Measurements from ENCODE around the gene DISP1.

DISP1 gene

GRCh38 chr1:222784916-222785315, 29.9 kb upstream of the DISP1 start:
- H3K36me3 ChIP-seq (ENCODE audit: control insufficient read depth, insufficient read depth, low read length) = no peaks in the 10 kb centered on the region
- no peak overlapping the region for H3K4me3 ChIP-seq (ENCODE audit: extremely low read depth, insufficient read depth, low read length, poor library complexity, severe bottlenecking)
- H3K4me1 ChIP-seq (ENCODE audit: control insufficient read depth, insufficient read depth, low read length, poor library complexity, severe bottlenecking) = no peaks in the 10 kb centered on the region
- H3K27ac ChIP-seq (ENCODE audit: low read depth, low read length, severe bottlenecking) = no peak overlapping the region
- WGBS, 2 experiments (ENCODE audit: insufficient coverage in 2 of 2) = 78 to 85% methylated on average over 2 of the region's 2 CpGs
- no peaks in the 10 kb centered on the region for H3K9me3 ChIP-seq (ENCODE audit: control insufficient read depth, low read length)

DNA sequence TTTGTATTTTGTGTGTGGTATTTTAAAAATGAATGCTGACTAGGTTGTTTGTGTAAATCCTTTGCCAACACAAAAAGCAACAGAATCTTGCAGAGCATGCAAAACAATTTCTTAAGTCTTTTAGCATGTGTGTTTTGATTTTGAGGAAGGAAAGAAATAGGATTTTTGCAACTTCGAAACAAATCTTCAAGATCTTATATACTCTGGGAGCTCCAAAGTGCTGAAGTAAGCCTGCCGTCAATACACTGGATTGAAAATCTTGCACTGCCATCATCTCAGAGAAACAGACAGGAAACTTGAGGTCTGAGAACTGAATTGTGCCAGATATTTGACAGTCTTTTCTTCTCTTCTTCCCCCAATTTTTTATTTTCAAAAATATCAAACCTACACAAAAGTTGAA, 29.3 kb upstream of the DISP1 start:
- H3K9me3 ChIP-seq (ENCODE audit: control insufficient read depth, low read length) = no peaks in the 10 kb centered on the region
- WGBS, 2 experiments (ENCODE audit: insufficient coverage in 2 of 2) = 92% methylated on average over 2 of the region's 2 CpGs
- no peak overlapping the region for H3K4me3 ChIP-seq (ENCODE audit: extremely low read depth, insufficient read depth, low read length, poor library complexity, severe bottlenecking)
- no peaks in the 10 kb centered on the region for H3K36me3 ChIP-seq (ENCODE audit: control insufficient read depth, insufficient read depth, low read length)
- no peak overlapping the region for H3K27ac ChIP-seq (ENCODE audit: low read depth, low read length, severe bottlenecking)
- H3K4me1 ChIP-seq (ENCODE audit: control insufficient read depth, insufficient read depth, low read length, poor library complexity, severe bottlenecking) = no peaks in the 10 kb centered on the region

GRCh38 chr1:222786121-222786520, 28.7 kb upstream of the DISP1 start:
- WGBS, 2 experiments (ENCODE audit: insufficient coverage in 2 of 2) = 100% methylated on average over 1 of the region's 1 CpG

DNA sequence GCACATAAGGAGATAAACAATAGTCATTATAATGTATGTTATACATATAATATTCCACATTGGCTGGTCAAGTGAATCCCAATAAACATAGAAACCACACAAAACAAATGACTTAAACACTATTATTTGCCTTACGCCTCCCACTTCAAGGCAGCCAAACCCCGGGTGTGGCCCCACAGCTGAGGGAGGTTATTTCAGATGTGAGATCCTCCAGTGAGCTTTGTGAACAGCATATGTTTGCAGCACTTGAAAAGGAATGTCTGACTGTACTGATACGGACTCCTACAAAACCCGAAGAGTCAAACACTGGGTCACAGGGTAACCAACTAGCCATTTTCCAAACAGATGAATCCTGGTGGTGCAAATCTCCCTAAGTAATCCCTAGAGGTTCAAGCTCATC, 27.1 kb upstream of the DISP1 start:
- 91 to 94% methylated on average over 2 to 4 of the region's 4 CpGs for WGBS, 2 experiments (ENCODE audit: insufficient coverage in 2 of 2)

More at GRCh38 chr1:222786121-222786520, 28.7 kb upstream of the DISP1 start:
- Histone ChIP-seq H3K27ac (ENCODE audit: low read depth, low read length, severe bottlenecking) (no peak overlapping the region), H3K4me3 (ENCODE audit: extremely low read depth, insufficient read depth, low read length, poor library complexity, severe bottlenecking) (no peak overlapping the region), H3K36me3 (ENCODE audit: control insufficient read depth, insufficient read depth, low read length) (no peaks in the 10 kb centered on the region), H3K9me3 (ENCODE audit: control insufficient read depth, low read length) (no peaks in the 10 kb centered on the region), H3K4me1 (ENCODE audit: control insufficient read depth, insufficient read depth, low read length, poor library complexity, severe bottlenecking) (no peaks in the 10 kb centered on the region)

DNA sequence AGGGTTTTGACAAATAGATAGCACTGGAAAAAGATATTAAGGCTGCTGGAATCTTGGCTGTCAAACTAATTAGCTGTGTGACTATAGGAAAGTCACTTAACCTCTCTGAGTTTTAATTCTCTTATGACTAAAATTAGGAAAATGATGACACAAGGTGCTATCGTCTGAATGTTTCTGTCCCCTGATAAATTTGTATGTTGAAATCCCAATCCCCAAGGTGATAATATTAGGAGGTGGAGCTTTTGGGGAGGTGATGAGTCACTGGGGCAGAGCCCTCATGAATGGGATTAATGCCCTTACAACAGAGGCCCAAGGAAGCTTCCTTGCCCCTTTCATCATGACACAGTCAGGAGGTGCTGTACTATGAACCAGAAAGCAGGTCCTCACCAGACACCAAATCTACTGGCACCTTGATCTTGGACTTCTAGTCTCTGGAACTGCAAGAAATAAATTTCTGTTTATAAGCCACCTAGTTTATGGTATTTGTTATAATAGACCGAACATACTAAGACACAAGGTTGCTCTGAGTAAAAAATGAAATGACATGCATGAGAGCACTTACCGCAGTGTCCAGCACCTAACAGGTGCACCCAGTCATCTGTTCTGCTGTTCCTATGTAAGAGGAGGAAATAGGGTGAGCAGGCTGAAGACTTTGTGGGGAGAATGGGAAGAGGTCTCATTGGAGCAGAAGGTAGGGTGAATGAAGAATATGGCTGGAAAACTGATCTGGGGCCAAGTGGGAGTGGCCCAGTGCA, 26.3 kb upstream of the DISP1 start:
- no peaks in the 10 kb centered on the region for H3K4me1 ChIP-seq (ENCODE audit: control insufficient read depth, insufficient read depth, low read length, poor library complexity, severe bottlenecking)
- WGBS, 2 experiments (ENCODE audit: insufficient coverage in 2 of 2) = 83 to 86% methylated on average over 2 of the region's 3 CpGs
- no peak overlapping the region for H3K27ac ChIP-seq (ENCODE audit: low read depth, low read length, severe bottlenecking)
- no peak overlapping the region for H3K4me3 ChIP-seq (ENCODE audit: extremely low read depth, insufficient read depth, low read length, poor library complexity, severe bottlenecking)
- H3K36me3 ChIP-seq (ENCODE audit: control insufficient read depth, insufficient read depth, low read length) = no peaks in the 10 kb centered on the region
- no peaks in the 10 kb centered on the region for H3K9me3 ChIP-seq (ENCODE audit: control insufficient read depth, low read length)

More for the DNA sequence above, 27.1 kb upstream of the DISP1 start:
- Histone ChIP-seq H3K27ac (ENCODE audit: low read depth, low read length, severe bottlenecking) (no peak overlapping the region), H3K4me3 (ENCODE audit: extremely low read depth, insufficient read depth, low read length, poor library complexity, severe bottlenecking) (no peak overlapping the region), H3K36me3 (ENCODE audit: control insufficient read depth, insufficient read depth, low read length) (no peaks in the 10 kb centered on the region), H3K4me1 (ENCODE audit: control insufficient read depth, insufficient read depth, low read length, poor library complexity, severe bottlenecking) (no peaks in the 10 kb centered on the region), H3K9me3 (ENCODE audit: control insufficient read depth, low read length) (no peaks in the 10 kb centered on the region)

- Histone ChIP-seq H3K4me1 (ENCODE audit: control insufficient read depth, insufficient read depth, low read length, poor library complexity, severe bottlenecking) (no peaks in the 10 kb centered on the region), H3K9me3 (ENCODE audit: control insufficient read depth, low read length) (no peaks in the 10 kb centered on the region), H3K36me3 (ENCODE audit: control insufficient read depth, insufficient read depth, low read length) (no peaks in the 10 kb centered on the region), H3K27ac (ENCODE audit: low read depth, low read length, severe bottlenecking) (no peak overlapping the region), H3K4me3 (ENCODE audit: extremely low read depth, insufficient read depth, low read length, poor library complexity, severe bottlenecking) (no peak overlapping the region)
- 100% methylated on average over 1 of the region's 2 CpGs; no CpG with 5 or more reads in 1 of the 2 experiments for WGBS, 2 experiments (ENCODE audit: insufficient coverage in 2 of 2)
These were observed 24.7 kb upstream of the DISP1 start for GRCh38 chr1:222790115-222790514.

GRCh38 chr1:222790520-222790919, 24.3 kb upstream of the DISP1 start:
- 75% methylated on average over 2 of the region's 4 CpGs; no CpG with 5 or more reads in 1 of the 2 experiments for WGBS, 2 experiments (ENCODE audit: insufficient coverage in 2 of 2)
- no peaks in the 10 kb centered on the region for H3K36me3 ChIP-seq (ENCODE audit: control insufficient read depth, insufficient read depth, low read length)
- H3K9me3 ChIP-seq (ENCODE audit: control insufficient read depth, low read length) = no peaks in the 10 kb centered on the region
- no peaks in the 10 kb centered on the region for H3K4me1 ChIP-seq (ENCODE audit: control insufficient read depth, insufficient read depth, low read length, poor library complexity, severe bottlenecking)
- no peak overlapping the region for H3K27ac ChIP-seq (ENCODE audit: low read depth, low read length, severe bottlenecking)
- H3K4me3 ChIP-seq (ENCODE audit: extremely low read depth, insufficient read depth, low read length, poor library complexity, severe bottlenecking) = no peak overlapping the region

- H3K9me3 ChIP-seq (ENCODE audit: control insufficient read depth, low read length) = no peaks in the 10 kb centered on the region
- WGBS, 2 experiments (ENCODE audit: insufficient coverage in 2 of 2) = 86 to 93% methylated on average over 3 of the region's 4 CpGs
These were observed 23.7 kb upstream of the DISP1 start for GRCh38 chr1:222791006-222791710.

DNA sequence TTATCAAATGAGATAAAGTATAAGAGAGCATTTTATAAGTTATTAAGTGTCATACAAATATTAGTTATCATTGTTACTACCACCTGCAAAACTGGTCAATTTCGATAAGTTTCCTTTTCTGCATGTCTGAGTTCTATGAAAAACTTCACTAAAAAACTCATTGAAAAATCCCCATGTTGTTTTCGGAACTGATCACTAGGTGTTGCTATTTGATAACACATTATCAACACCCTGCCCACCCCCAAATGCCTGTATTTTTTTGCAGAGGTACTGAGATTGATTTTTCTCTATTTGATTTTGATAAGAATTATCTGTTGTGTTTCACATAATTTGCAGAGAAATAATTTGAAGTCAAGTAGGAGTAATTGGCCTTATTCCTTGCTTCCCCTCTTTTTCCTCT, 22.1 kb upstream of the DISP1 start:
- WGBS, 2 experiments (ENCODE audit: insufficient coverage in 2 of 2) = 6 to 17% methylated on average over 1 to 2 of the region's 2 CpGs
- Histone ChIP-seq H3K9me3 (ENCODE audit: control insufficient read depth, low read length) (no peaks in the 10 kb centered on the region), H3K4me1 (ENCODE audit: control insufficient read depth, insufficient read depth, low read length, poor library complexity, severe bottlenecking) (no peaks in the 10 kb centered on the region), H3K36me3 (ENCODE audit: control insufficient read depth, insufficient read depth, low read length) (no peaks in the 10 kb centered on the region), H3K4me3 (ENCODE audit: extremely low read depth, insufficient read depth, low read length, poor library complexity, severe bottlenecking) (no peak overlapping the region), H3K27ac (ENCODE audit: low read depth, low read length, severe bottlenecking) (no peak overlapping the region)

More at GRCh38 chr1:222791006-222791710, 23.7 kb upstream of the DISP1 start:
- Histone ChIP-seq H3K36me3 (ENCODE audit: control insufficient read depth, insufficient read depth, low read length) (no peaks in the 10 kb centered on the region), H3K4me3 (ENCODE audit: extremely low read depth, insufficient read depth, low read length, poor library complexity, severe bottlenecking) (no peak overlapping the region), H3K27ac (ENCODE audit: low read depth, low read length, severe bottlenecking) (no peak overlapping the region), H3K4me1 (ENCODE audit: control insufficient read depth, insufficient read depth, low read length, poor library complexity, severe bottlenecking) (no peaks in the 10 kb centered on the region)

GRCh38 chr1:222794656-222795474, 20.0 kb upstream of the DISP1 start:
- WGBS, 2 experiments (ENCODE audit: insufficient coverage in 2 of 2) = 74 to 76% methylated on average over 6 of the region's 6 CpGs

More at GRCh38 chr1:222794656-222795474, 20.0 kb upstream of the DISP1 start:
- H3K9me3 ChIP-seq (ENCODE audit: control insufficient read depth, low read length) = no peaks in the 10 kb centered on the region
- no peaks in the 10 kb centered on the region for H3K4me1 ChIP-seq (ENCODE audit: control insufficient read depth, insufficient read depth, low read length, poor library complexity, severe bottlenecking)
- no peaks in the 10 kb centered on the region for H3K36me3 ChIP-seq (ENCODE audit: control insufficient read depth, insufficient read depth, low read length)
- H3K27ac ChIP-seq (ENCODE audit: low read depth, low read length, severe bottlenecking) = no peak overlapping the region
- H3K4me3 ChIP-seq (ENCODE audit: extremely low read depth, insufficient read depth, low read length, poor library complexity, severe bottlenecking) = no peak overlapping the region

Data from mesodermal cell (in vitro differentiated cells).